HepG2 (cell line): ENCODE data around the gene LSMEM2. TPM values are rescaled to one million over a fixed set of nuclear protein-coding genes. Genes with fewer than 3 reads are reported as not detected.

Experiments used
- ATAC-seq: fragments of 200-7000 bp; cut with Tn5 transposase; 3 replicates; pipeline ENCODE4 v1.9.1; 2020; ENCODE audit warnings: mild to moderate bottlenecking, moderate library complexity
- BruUV-seq: library from RNA; stranded (reverse); fragments of 400-500 nt; replicated peaks from 2 replicates; lab custom pipeline; 2021; lab: Mats Ljungman, UMichigan
- CTCF ChIA-PET: fragments of 300-600 bp; formaldehyde crosslinking; extraction: SDS; loops from one replicate; lab custom pipeline; 2021; ENCODE audit warnings: low total read pairs, inconsistent platforms, low intra/inter-chr PET ratio; lab: Yijun Ruan, JAX
- POLR2A ChIA-PET: fragments of 350-600 bp; sonication (Branson Sonifier 250); formaldehyde crosslinking; loops from one replicate; lab custom pipeline; 2020; ENCODE audit warnings: antibody characterized with exemption, inconsistent platforms; lab: Yijun Ruan, JAX
- DNase-seq: peaks from one replicate; pipeline ENCODE4 v3.0.0-alpha.2; 2015; ENCODE audit warnings: low spot score
- FAIRE-seq: peaks from 3 replicates; lab custom pipeline; 2011; peaks lifted over from hg19 to GRCh38; lab: Jason Lieb, UNC
- H2AFZ ChIP-seq: one replicate; pipeline ENCODE4 v1.6.1; 2011; ENCODE audit warnings: low read length, inconsistent platforms
- H3K27ac ChIP-seq: fragments of 300-600 bp; 3 replicates; pipeline ENCODE4 v1.8.0; 2011; ENCODE audit warnings: mixed run types, mild to moderate bottlenecking, mixed read lengths, low read length, inconsistent platforms; ENCODE audit not compliant: insufficient read depth; ENCODE audit errors: extremely low read length
- H3K27me3 ChIP-seq, 2 experiments: fragments of 200-600 bp in 1 of 2; 2 replicates in 1 of 2; 3 replicates in 1 of 2; pipeline versions ENCODE4 v1.6.0 to v1.8.0; 2011; ENCODE audit warnings: low read length in 2 of 2, mild to moderate bottlenecking in 2 of 2, moderate library complexity in 2 of 2, inconsistent platforms in 1 of 2; ENCODE audit not compliant: insufficient read depth in 2 of 2, control insufficient read depth in 1 of 2
- H3K36me3 ChIP-seq, 2 experiments: fragments of 200-600 bp in 1 of 2; replicated peaks in 1 of 2; 2 replicates in 1 of 2; 3 replicates in 1 of 2; pipeline versions ENCODE4 v1.5.1 to v1.8.0; 2011; ENCODE audit warnings: low read length in 2 of 2, inconsistent platforms in 1 of 2; ENCODE audit not compliant: insufficient read depth in 2 of 2, control insufficient read depth in 1 of 2
- H3K4me1 ChIP-seq: 2 replicates; pipeline ENCODE4 v1.5.1; 2012; ENCODE audit warnings: low read length, inconsistent platforms; ENCODE audit not compliant: insufficient read depth
- H3K4me2 ChIP-seq: 2 replicates; pipeline ENCODE4 v1.6.0; 2011; ENCODE audit warnings: low read depth, low read length, inconsistent platforms
- H3K4me3 ChIP-seq, 3 experiments: fragments of 200-600 bp in 1 of 3; sonication (generic), shearing (Covaris generic) in 1 of 3; replicated peaks in 1 of 3; 2 replicates each; pipeline ENCODE4 v1.5.1; 2011 to 2016; ENCODE audit warnings: low read length in 3 of 3, inconsistent platforms in 2 of 3, low read depth in 2 of 3, mild to moderate bottlenecking in 2 of 3, control low read depth in 1 of 3, mixed read lengths in 1 of 3; ENCODE audit not compliant: insufficient read depth in 1 of 3
- H3K79me2 ChIP-seq: one replicate; pipeline ENCODE4 v1.6.1; 2011; ENCODE audit warnings: low read length, inconsistent platforms; ENCODE audit not compliant: insufficient read depth
- H3K9ac ChIP-seq: 2 replicates; pipeline ENCODE4 v1.6.0; 2011; ENCODE audit warnings: mild to moderate bottlenecking, low read depth, low read length, inconsistent platforms; ENCODE audit not compliant: insufficient read depth
- H3K9me3 ChIP-seq: 2 replicates; pipeline ENCODE4 v1.5.1; 2012; ENCODE audit warnings: mild to moderate bottlenecking, low read length
- H4K20me1 ChIP-seq: 2 replicates; pipeline ENCODE4 v1.6.0; 2011; ENCODE audit warnings: inconsistent platforms, mild to moderate bottlenecking, low read length, moderate library complexity; ENCODE audit not compliant: insufficient read depth
- AGO2 ChIP-seq: fragments of 200-400 bp; formaldehyde crosslinking; optimal IDR thresholded peaks from 2 replicates; pipeline ENCODE3; 2017; ENCODE audit warnings: mild to moderate bottlenecking, low read depth, low read length, moderate library complexity
- HOXD1 ChIP-seq: sonication (generic); formaldehyde crosslinking; IDR thresholded peaks from 2 replicates; pipeline ENCODE4 v1.5.0; 2020; ENCODE audit warnings: missing genetic modification reagents
- KLF6 ChIP-seq: IDR thresholded peaks from 2 replicates; pipeline ENCODE4 v1.8.0; 2016; ENCODE audit warnings: missing biosample characterization, missing genetic modification reagents
- LBX2 ChIP-seq: sonication (generic); formaldehyde crosslinking; IDR thresholded peaks from 2 replicates; pipeline ENCODE4 v1.5.0; 2020; ENCODE audit warnings: missing genetic modification reagents, mild to moderate bottlenecking, borderline replicate concordance
- LCORL ChIP-seq, 2 experiments: fragments of 450-650 bp in 1 of 2; sonication (generic) in 1 of 2; formaldehyde crosslinking in 1 of 2; IDR thresholded peaks; 2 replicates each; pipeline versions ENCODE4 v1.5.0 to v1.6.1; 2017 to 2020; ENCODE audit warnings: antibody characterized with exemption in 1 of 2, missing genetic modification reagents in 1 of 2
- MED8 ChIP-seq: sonication (generic); formaldehyde crosslinking; IDR thresholded peaks from 2 replicates; pipeline ENCODE4 v1.8.1; 2023; ENCODE audit warnings: mild to moderate bottlenecking, missing genetic modification reagents; ENCODE audit not compliant: insufficient replicate concordance
- NR2F6 ChIP-seq, 2 experiments: IDR thresholded peaks; 2 replicates each; pipeline ENCODE4 v1.6.1; 2016; ENCODE audit warnings: antibody characterized with exemption in 1 of 2, mild to moderate bottlenecking in 1 of 2
- PHF21A ChIP-seq: sonication (generic); formaldehyde crosslinking; IDR thresholded peaks from 2 replicates; pipeline ENCODE4 v1.5.0; 2020; ENCODE audit warnings: mild to moderate bottlenecking, missing genetic modification reagents
- SAP130 ChIP-seq: IDR thresholded peaks from 2 replicates; pipeline ENCODE4 v1.6.1; 2016; ENCODE audit warnings: low read depth
- SMARCC2 ChIP-seq: fragments of 450-650 bp; IDR thresholded peaks from 2 replicates; pipeline ENCODE4 v1.6.1; 2017; ENCODE audit warnings: antibody characterized with exemption, mild to moderate bottlenecking
- SMARCE1 ChIP-seq: fragments of 450-650 bp; IDR thresholded peaks from 2 replicates; pipeline ENCODE4 v1.6.1; 2017; ENCODE audit warnings: borderline replicate concordance
- SRSF1 ChIP-seq: fragments of 200-400 bp; formaldehyde crosslinking; optimal IDR thresholded peaks from 2 replicates; pipeline ENCODE3; 2017; ENCODE audit warnings: mild to moderate bottlenecking, low read depth, low read length, moderate library complexity
- SUZ12 ChIP-seq: fragments of 150-350 bp; IDR thresholded peaks from 2 replicates; pipeline ENCODE4 v1.6.1; 2014; ENCODE audit warnings: low read depth, low read length
- ZNF234 ChIP-seq: sonication (generic); formaldehyde crosslinking; conservative IDR thresholded peaks from 2 replicates; pipeline ENCODE4 v1.5.1; 2020; ENCODE audit warnings: mild to moderate bottlenecking, missing genetic modification reagents
- ZNF274 ChIP-seq: sonication (generic); formaldehyde crosslinking; IDR thresholded peaks from 2 replicates; pipeline ENCODE4 v1.5.1; 2020; ENCODE audit warnings: mild to moderate bottlenecking, missing genetic modification reagents
- ZNF451 ChIP-seq: sonication (generic); formaldehyde crosslinking; IDR thresholded peaks from 2 replicates; pipeline ENCODE4 v1.5.0; 2020; ENCODE audit warnings: mild to moderate bottlenecking, missing genetic modification reagents
- ZNF546 ChIP-seq: sonication (generic); formaldehyde crosslinking; conservative IDR thresholded peaks from 2 replicates; pipeline ENCODE4 v1.8.1; 2023; ENCODE audit warnings: mild to moderate bottlenecking, missing genetic modification reagents
- ZNF614 ChIP-seq: IDR thresholded peaks from 2 replicates; pipeline ENCODE4 v1.6.1; 2018; ENCODE audit warnings: missing biosample characterization, missing genetic modification reagents, inconsistent platforms, borderline replicate concordance
- ZNF773 ChIP-seq: sonication (generic); formaldehyde crosslinking; IDR thresholded peaks from 2 replicates; pipeline ENCODE4 v1.4.0; 2020; ENCODE audit warnings: missing genetic modification reagents, borderline replicate concordance
- ZNF788 ChIP-seq: sonication (generic); formaldehyde crosslinking; IDR thresholded peaks from 2 replicates; pipeline ENCODE4 v1.5.0; 2020; ENCODE audit warnings: mild to moderate bottlenecking, missing genetic modification reagents, borderline replicate concordance
- WGBS: methylation state at CpG from one replicate; pipeline ENCODE4 v1.1.6; 2017; ENCODE audit warnings: low lambda C conversion rate; 5-methylcytosine and 5-hydroxymethylcytosine counted together
- in situ Hi-C: cut with HindIII; loops from 2 replicates; pipeline ENCODE4 v1.10.0; 2017; ENCODE audit warnings: low pct_unique_long_range_greater_than_20kb; ENCODE audit not compliant: extremely low pct_ligation_motif_present
- intact Hi-C: fragments of 100-400 bp; cut with micrococcal nuclease; formaldehyde crosslinking; loops from one replicate; pipeline ENCODE4 v1.10.0; 2022; ENCODE audit not compliant: unreplicated experiment
- polyA plus RNA-seq, 8 experiments: library from polyadenylated mRNA; depleted of rRNA in 3 of 8; stranded (reverse) in 7 of 8; unstranded in 1 of 8; fragments of >200 nt; fragmentation: Illumina TruSeq in 4 of 8; extraction: Trizol in 4 of 8; gene quantifications; 2 replicates each; pipeline versions ENCODE4 v1.2.1 to v1.2.3, GENCODE V29; 2011 to 2016; ENCODE audit warnings: low read depth in 4 of 8, missing spikeins in 1 of 8, mixed read lengths in 1 of 8; ENCODE audit not compliant: insufficient read depth in 1 of 8
- total RNA-seq, 5 experiments: library from RNA; depleted of rRNA; stranded (reverse); fragments of >200 nt; fragmentation: Illumina TruSeq; extraction: Trizol; gene quantifications; 2 replicates each; pipeline ENCODE4 v1.2.3, GENCODE V29; 2016; ENCODE audit warnings: low read depth in 1 of 5
- TF ChIP-seq, protein P1 (sequence below): sonication (generic); formaldehyde crosslinking; IDR thresholded peaks from 2 replicates; pipeline ENCODE4 v1.9.0; 2022; ENCODE audit warnings: missing genetic modification reagents, mild to moderate bottlenecking, borderline replicate concordance

Gene LSMEM2
- total and polyA plus RNA-seq, 2 of the 13 experiments (the other 11 are each of a cell fraction or from before 2014, with no cell fraction given): 0.07 to 0.41 TPM

DNA sequence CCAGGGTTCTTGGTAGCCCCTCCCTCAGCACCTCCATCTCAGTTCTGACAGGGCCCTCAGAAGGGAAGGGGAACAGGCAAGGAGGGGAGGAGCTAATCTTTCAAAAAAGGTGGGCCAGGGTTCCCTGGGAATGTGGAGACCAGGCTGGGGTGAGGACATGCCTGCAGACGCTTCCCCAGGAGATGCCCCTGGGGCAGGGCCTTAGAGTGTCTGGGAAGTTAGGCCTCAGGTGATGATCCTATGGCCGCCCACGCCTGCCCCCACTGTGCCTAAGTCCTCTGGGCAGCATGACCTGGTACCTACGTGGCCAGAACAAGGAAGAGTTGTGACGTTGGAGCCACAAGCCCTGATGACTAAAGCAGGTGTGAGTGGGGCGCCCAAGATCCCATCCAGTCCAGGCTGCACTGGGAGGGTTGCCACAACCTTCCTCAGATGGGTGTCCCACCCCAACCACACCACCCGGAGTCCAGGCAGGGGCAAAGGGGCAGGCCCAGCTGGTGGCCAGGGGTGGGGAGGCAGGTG lies 13.9 kb upstream of the LSMEM2 start (continued):
- TF ChIP-seq MED8 (CRISPR knock-in tag) (peak; percentile 57), ZNF274 (CRISPR knock-in tag) (peak; percentile 18; the same call in 1 of the 2 replicates), AGO2 (peak; percentile 70), SMARCE1 (no peak), SAP130 (0 out of 2 replicates have a peak, but pooled peaks have one; percentile 39), LCORL (IDR thresholded peaks at IDR 0.05) (no peak), LCORL (CRISPR knock-in tag; IDR thresholded peaks at IDR 0.05) (peak; percentile 11; the same call in 1 of the 2 replicates)

GRCh38 chr3:50265571-50265970 lies 13.3 kb upstream of the LSMEM2 start:
- FAIRE-seq (no peak), ATAC-seq (no peak), DNase-seq (no peak)
- Histone ChIP-seq H3K4me2 (peak overlapping the region; percentile 98), H3K9ac (peak overlapping the region; percentile 94), H3K4me1 (peaks cover 88% of the 10 kb centered on the region), H4K20me1 (no peaks in the 10 kb centered on the region), H3K4me3 (peak overlapping the region in 1 of 3 experiments; percentile 61; a peak in 2 of 6 replicates), H3K27me3 (no peaks in the 10 kb centered on the region; a peak in 1 of 5 replicates), H2AFZ (no peak overlapping the region), H3K79me2 (peaks cover 26% of the 10 kb centered on the region), H3K9me3 (no peaks in the 10 kb centered on the region), H3K27ac (peak overlapping the region; percentile 96), H3K36me3 (no peaks in the 10 kb centered on the region; a peak in 1 of 5 replicates)
- WGBS: 0% methylated on average over 1 of the region's 1 CpG
- no TSS peak for BruUV-seq
- intact Hi-C loops (no loop called here), in situ Hi-C loops (no loop called here)
- CTCF ChIA-PET: no interaction called here
- POLR2A ChIA-PET: interaction anchor here (1.2 to 6.8 kb wide), 9 partner anchors 14 to 70 kb away, joined by 6 to 51 read pairs (median 19); partner anchors contain the start of genes GNAI2, HYAL3, IFRD2 and LSMEM2
- TF ChIP-seq ZNF451 (CRISPR knock-in tag) (no peak), ZNF614 (no peak), NR2F6 (IDR thresholded peaks at IDR 0.05) (0 out of 2 replicates have a peak, but pooled peaks have one; percentile 21), NR2F6 (CRISPR knock-in tag; IDR thresholded peaks at IDR 0.05) (no peak), SRSF1 (peak; percentile 4), ZNF773 (no peak), ZNF546 (CRISPR knock-in tag) (no peak), PHF21A (CRISPR knock-in tag) (0 out of 2 replicates have a peak, but pooled peaks have one; percentile 3), SMARCC2 (no peak), HOXD1 (CRISPR knock-in tag) (no peak), KLF6 (CRISPR knock-in tag) (no peak), LBX2 (no peak), ZNF788 (CRISPR knock-in tag) (no peak), ZNF234 (CRISPR knock-in tag) (no peak), SUZ12 (no peak)
- TF ChIP-seq, protein P1, sequence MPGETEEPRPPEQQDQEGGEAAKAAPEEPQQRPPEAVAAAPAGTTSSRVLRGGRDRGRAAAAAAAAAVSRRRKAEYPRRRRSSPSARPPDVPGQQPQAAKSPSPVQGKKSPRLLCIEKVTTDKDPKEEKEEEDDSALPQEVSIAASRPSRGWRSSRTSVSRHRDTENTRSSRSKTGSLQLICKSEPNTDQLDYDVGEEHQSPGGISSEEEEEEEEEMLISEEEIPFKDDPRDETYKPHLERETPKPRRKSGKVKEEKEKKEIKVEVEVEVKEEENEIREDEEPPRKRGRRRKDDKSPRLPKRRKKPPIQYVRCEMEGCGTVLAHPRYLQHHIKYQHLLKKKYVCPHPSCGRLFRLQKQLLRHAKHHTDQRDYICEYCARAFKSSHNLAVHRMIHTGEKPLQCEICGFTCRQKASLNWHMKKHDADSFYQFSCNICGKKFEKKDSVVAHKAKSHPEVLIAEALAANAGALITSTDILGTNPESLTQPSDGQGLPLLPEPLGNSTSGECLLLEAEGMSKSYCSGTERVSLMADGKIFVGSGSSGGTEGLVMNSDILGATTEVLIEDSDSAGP (CRISPR knock-in tag): no peak
